H9 (cell line): ENCODE data around the gene ZNF160. TPM values are rescaled to one million over a fixed set of nuclear protein-coding genes. Genes with fewer than 3 reads are reported as not detected.

Source experiments
- DNase-seq: peaks from one replicate; pipeline ENCODE4 v3.0.0-alpha.2; 2017
- H2AFZ ChIP-seq: one replicate; pipeline ENCODE4 v1.6.1; 2013; ENCODE audit warnings: mild to moderate bottlenecking, low read length, control low read depth, moderate library complexity
- H2AK5ac ChIP-seq: 2 replicates; pipeline ENCODE4 v1.6.1; 2013; ENCODE audit warnings: low read length, control low read depth, mixed read lengths; ENCODE audit not compliant: insufficient read length
- H2BK120ac ChIP-seq: one replicate; pipeline ENCODE4 v1.6.1; 2013; ENCODE audit warnings: low read depth, mild to moderate bottlenecking, low read length, control low read depth, inconsistent platforms; ENCODE audit not compliant: poor library complexity, severe bottlenecking
- H2BK12ac ChIP-seq: 2 replicates; pipeline ENCODE4 v1.6.1; 2013; ENCODE audit warnings: low read length, control low read depth, mixed read lengths, low read depth; ENCODE audit not compliant: insufficient read length
- H2BK15ac ChIP-seq: 2 replicates; pipeline ENCODE4 v1.6.1; 2013; ENCODE audit warnings: low read depth, low read length, control low read depth
- H2BK20ac ChIP-seq: one replicate; pipeline ENCODE4 v1.6.1; 2013; ENCODE audit warnings: low read depth, mild to moderate bottlenecking, low read length, control low read depth, inconsistent platforms; ENCODE audit not compliant: poor library complexity, severe bottlenecking
- H2BK5ac ChIP-seq: 2 replicates; pipeline ENCODE4 v1.6.1; 2013; ENCODE audit warnings: low read length, control low read depth, mixed read lengths; ENCODE audit not compliant: insufficient read length
- H3K14ac ChIP-seq: 2 replicates; pipeline ENCODE4 v1.6.1; 2013; ENCODE audit warnings: low read length, control low read depth; ENCODE audit not compliant: insufficient read depth
- H3K18ac ChIP-seq: 2 replicates; pipeline ENCODE4 v1.6.1; 2013; ENCODE audit warnings: low read depth, mild to moderate bottlenecking, mixed read lengths, low read length, control low read depth; ENCODE audit not compliant: insufficient read length
- H3K23ac ChIP-seq: 2 replicates; pipeline ENCODE4 v1.6.1; 2013; ENCODE audit warnings: low read length, control low read depth, mixed read lengths, low read depth; ENCODE audit not compliant: insufficient read length
- H3K23me2 ChIP-seq: 2 replicates; pipeline ENCODE4 v1.6.1; 2013; ENCODE audit warnings: low read depth, mild to moderate bottlenecking, mixed read lengths, low read length, control low read depth; ENCODE audit not compliant: insufficient read length, poor library complexity, severe bottlenecking
- H3K27ac ChIP-seq: 2 replicates; pipeline ENCODE4 v1.5.1; 2013; ENCODE audit warnings: low read length, control low read depth, mixed read lengths, low read depth; ENCODE audit not compliant: insufficient read length
- H3K27me3 ChIP-seq: 2 replicates; pipeline ENCODE4 v1.6.1; 2013; ENCODE audit warnings: low read length, control low read depth, inconsistent platforms; ENCODE audit not compliant: insufficient read depth
- H3K4ac ChIP-seq: 2 replicates; pipeline ENCODE4 v1.6.1; 2013; ENCODE audit warnings: low read depth, mild to moderate bottlenecking, control low read depth, inconsistent platforms, low read length, moderate library complexity
- H3K4me1 ChIP-seq: 2 replicates; pipeline ENCODE4 v1.6.1; 2013; ENCODE audit warnings: low read length, control low read depth, inconsistent platforms; ENCODE audit not compliant: insufficient read depth
- H3K4me2 ChIP-seq: 2 replicates; pipeline ENCODE4 v1.6.1; 2013; ENCODE audit warnings: low read length, control low read depth, mixed read lengths; ENCODE audit not compliant: insufficient read length, insufficient read depth
- H3K56ac ChIP-seq: 2 replicates; pipeline ENCODE4 v1.6.1; 2013; ENCODE audit warnings: low read depth, mild to moderate bottlenecking, mixed read lengths, low read length, control low read depth; ENCODE audit not compliant: insufficient read length
- H3K79me1 ChIP-seq: 2 replicates; pipeline ENCODE4 v1.6.1; 2013; ENCODE audit warnings: low read depth, mild to moderate bottlenecking, moderate library complexity, low read length, control low read depth, inconsistent platforms; ENCODE audit not compliant: insufficient read depth, poor library complexity, severe bottlenecking
- H3K79me2 ChIP-seq: 2 replicates; pipeline ENCODE4 v1.6.1; 2013; ENCODE audit warnings: low read length, control low read depth, inconsistent platforms; ENCODE audit not compliant: insufficient read depth
- H3K9ac ChIP-seq: 2 replicates; pipeline ENCODE4 v1.6.1; 2013; ENCODE audit warnings: low read length, control low read depth, mixed read lengths; ENCODE audit not compliant: insufficient read length; ENCODE audit errors: extremely low read depth
- H3K9me3 ChIP-seq: one replicate; pipeline ENCODE4 v1.6.1; 2013; ENCODE audit warnings: low read depth, low read length, inconsistent platforms; ENCODE audit not compliant: control insufficient read depth
- H3T11ph ChIP-seq: one replicate; pipeline ENCODE4 v1.6.1; 2013; ENCODE audit warnings: mild to moderate bottlenecking, low read length, control low read depth, inconsistent platforms
- H4K20me1 ChIP-seq: one replicate; pipeline ENCODE4 v1.6.1; 2013; ENCODE audit not compliant: control insufficient read depth, insufficient read length, insufficient read depth
- H4K5ac ChIP-seq: 2 replicates; pipeline ENCODE4 v1.6.1; 2013; ENCODE audit warnings: low read depth, mild to moderate bottlenecking, mixed read lengths, low read length, control low read depth; ENCODE audit not compliant: insufficient read length
- H4K8ac ChIP-seq: replicated peaks from 2 replicates; pipeline ENCODE4 v1.6.1; 2013; ENCODE audit warnings: low read length, control low read depth, mixed read lengths, low read depth; ENCODE audit not compliant: insufficient read length
- H4K91ac ChIP-seq: 2 replicates; pipeline ENCODE4 v1.6.1; 2013; ENCODE audit warnings: low read depth, mild to moderate bottlenecking, moderate library complexity, mixed read lengths, low read length, control low read depth; ENCODE audit not compliant: insufficient read length
- H3K27ac Mint-ChIP-seq, 3 experiments: 2 replicates in 2 of 3; 3 replicates in 1 of 3; pipeline ENCODE4 v1.8.0; 2020 to 2021; ENCODE audit warnings: mixed read lengths in 3 of 3, mild to moderate bottlenecking in 1 of 3, moderate library complexity in 1 of 3
- H3K27me3 Mint-ChIP-seq: 2 replicates; pipeline ENCODE4 v1.8.0; 2021; ENCODE audit warnings: low read depth, mild to moderate bottlenecking, moderate library complexity, mixed read lengths
- H3K36me3 Mint-ChIP-seq, 3 experiments: 2 replicates in 2 of 3; 3 replicates in 1 of 3; pipeline ENCODE4 v1.8.0; 2020 to 2021; ENCODE audit warnings: low read depth in 3 of 3, mixed read lengths in 3 of 3; ENCODE audit not compliant: insufficient read depth in 1 of 3
- H3K4me1 Mint-ChIP-seq, 2 experiments: 2 replicates each; pipeline ENCODE4 v1.8.0; 2020; ENCODE audit warnings: mixed read lengths in 2 of 2
- H3K4me3 Mint-ChIP-seq, 2 experiments: 2 replicates in 1 of 2; 3 replicates in 1 of 2; pipeline ENCODE4 v1.8.0; 2020 to 2021; ENCODE audit warnings: mild to moderate bottlenecking in 2 of 2, mixed read lengths in 2 of 2, moderate library complexity in 1 of 2
- H3K9me3 Mint-ChIP-seq, 2 experiments: 2 replicates in 1 of 2; 3 replicates in 1 of 2; pipeline ENCODE4 v1.8.0; 2020; ENCODE audit warnings: mild to moderate bottlenecking in 2 of 2, mixed read lengths in 2 of 2, moderate library complexity in 1 of 2
- CTCF ChIP-seq: fragments of 200-600 bp; sonication (generic); conservative IDR thresholded peaks from 3 replicates; pipeline ENCODE4 v1.8.0; 2021; ENCODE audit warnings: antibody characterized with exemption, mild to moderate bottlenecking
- WGBS: extraction: QIAGEN DNeasy Blood & Tissue Kit; methylation state at CpG from one replicate; pipeline ENCODE4 v1.1.7; 2013; ENCODE audit warnings: missing lambda C conversion rate, low lambda C conversion rate, mixed read lengths; ENCODE audit not compliant: insufficient read length; ENCODE audit errors: extremely low coverage; 5-methylcytosine and 5-hydroxymethylcytosine counted together
- total RNA-seq: library from RNA; stranded (reverse); gene quantifications from 2 replicates; pipeline ENCODE4 v1.2.1, GENCODE V29; 2021

ZNF160 gene
- total RNA-seq, 1 experiment from 2014 or later, result 31.1 TPM

- no peak overlapping the region for H4K91ac ChIP-seq
- H4K8ac ChIP-seq, result no peak overlapping the region
- no peak overlapping the region for H3K14ac ChIP-seq
- no peak overlapping the region for H3K56ac ChIP-seq
- no peak overlapping the region for H3K27ac Mint-ChIP-seq
- H2BK20ac ChIP-seq, result no peak overlapping the region
- no peak overlapping the region for H3K23ac ChIP-seq
- no peak for DNase-seq
- H3K18ac ChIP-seq, result no peak overlapping the region
- H3K79me1 ChIP-seq, result no peaks in the 10 kb centered on the region
- no peak overlapping the region for H2AFZ ChIP-seq
- H4K5ac ChIP-seq, result no peak overlapping the region
- WGBS, result no CpG with 5 or more reads among the region's 1 CpG
- peaks cover 5% of the 10 kb centered on the region for H3K27me3 Mint-ChIP-seq
- no peak overlapping the region for H2AK5ac ChIP-seq
- no peak overlapping the region for H2BK15ac ChIP-seq
- no peak overlapping the region for H3K4ac ChIP-seq
- H3T11ph ChIP-seq, result no peak overlapping the region
- no peak overlapping the region for H2BK120ac ChIP-seq
- no peak overlapping the region for H3K27ac ChIP-seq
- no peak overlapping the region for H2BK12ac ChIP-seq
- no peak overlapping the region for H3K4me2 ChIP-seq
- no peaks in the 10 kb centered on the region for H3K4me1 ChIP-seq
- no peak overlapping the region for H3K4me3 Mint-ChIP-seq
- H3K9me3 Mint-ChIP-seq, result peaks cover 2 to 11% of the 10 kb centered on the region in 2 experiments; a peak in 4 of 5 replicates
- no peaks in the 10 kb centered on the region for H3K79me2 ChIP-seq
- H3K36me3 Mint-ChIP-seq, result no peaks in the 10 kb centered on the region
- peaks cover 8 to 10% of the 10 kb centered on the region in 2 experiments for H3K4me1 Mint-ChIP-seq
- H2BK5ac ChIP-seq, result no peak overlapping the region
- H3K9ac ChIP-seq, result no peak overlapping the region
- H3K23me2 ChIP-seq, result peaks cover 5% of the 10 kb centered on the region
- H3K27me3 ChIP-seq, result no peaks in the 10 kb centered on the region
- no peaks in the 10 kb centered on the region for H3K9me3 ChIP-seq
- TF ChIP-seq CTCF, result no peak
- H4K20me1 ChIP-seq, result no peaks in the 10 kb centered on the region
Measured at GRCh38 chr19:53041366-53041765, 61.9 kb downstream of the ZNF160 start.
